ENCODE measurements around the gene PTPRM. TPM values are rescaled to one million over a fixed set of nuclear protein-coding genes. Genes with fewer than 3 reads are reported as not detected.

PTPRM gene
- total RNA-seq, 1 experiment from 2014 or later = 14.5 TPM

DNA sequence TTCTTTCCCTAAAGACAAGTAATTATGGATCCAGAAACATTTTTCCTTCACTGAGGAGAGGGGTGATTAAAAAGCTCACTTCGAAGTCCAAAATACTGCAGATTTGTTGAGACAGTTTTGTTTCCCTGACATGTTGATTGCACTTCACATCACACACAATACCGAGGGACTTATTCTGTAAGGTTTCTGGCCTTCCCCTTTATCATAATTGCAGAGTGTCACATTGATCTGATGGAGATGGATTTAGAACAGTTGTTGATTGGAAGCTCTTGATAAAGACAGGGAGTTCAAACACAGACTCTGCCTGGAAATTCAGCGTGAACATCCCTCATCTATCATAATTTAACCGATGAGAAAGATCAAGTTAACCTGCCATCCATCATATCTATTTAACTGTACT is 163.6 kb downstream of the PTPRM start (continued):
- TF ChIP-seq, protein P1, sequence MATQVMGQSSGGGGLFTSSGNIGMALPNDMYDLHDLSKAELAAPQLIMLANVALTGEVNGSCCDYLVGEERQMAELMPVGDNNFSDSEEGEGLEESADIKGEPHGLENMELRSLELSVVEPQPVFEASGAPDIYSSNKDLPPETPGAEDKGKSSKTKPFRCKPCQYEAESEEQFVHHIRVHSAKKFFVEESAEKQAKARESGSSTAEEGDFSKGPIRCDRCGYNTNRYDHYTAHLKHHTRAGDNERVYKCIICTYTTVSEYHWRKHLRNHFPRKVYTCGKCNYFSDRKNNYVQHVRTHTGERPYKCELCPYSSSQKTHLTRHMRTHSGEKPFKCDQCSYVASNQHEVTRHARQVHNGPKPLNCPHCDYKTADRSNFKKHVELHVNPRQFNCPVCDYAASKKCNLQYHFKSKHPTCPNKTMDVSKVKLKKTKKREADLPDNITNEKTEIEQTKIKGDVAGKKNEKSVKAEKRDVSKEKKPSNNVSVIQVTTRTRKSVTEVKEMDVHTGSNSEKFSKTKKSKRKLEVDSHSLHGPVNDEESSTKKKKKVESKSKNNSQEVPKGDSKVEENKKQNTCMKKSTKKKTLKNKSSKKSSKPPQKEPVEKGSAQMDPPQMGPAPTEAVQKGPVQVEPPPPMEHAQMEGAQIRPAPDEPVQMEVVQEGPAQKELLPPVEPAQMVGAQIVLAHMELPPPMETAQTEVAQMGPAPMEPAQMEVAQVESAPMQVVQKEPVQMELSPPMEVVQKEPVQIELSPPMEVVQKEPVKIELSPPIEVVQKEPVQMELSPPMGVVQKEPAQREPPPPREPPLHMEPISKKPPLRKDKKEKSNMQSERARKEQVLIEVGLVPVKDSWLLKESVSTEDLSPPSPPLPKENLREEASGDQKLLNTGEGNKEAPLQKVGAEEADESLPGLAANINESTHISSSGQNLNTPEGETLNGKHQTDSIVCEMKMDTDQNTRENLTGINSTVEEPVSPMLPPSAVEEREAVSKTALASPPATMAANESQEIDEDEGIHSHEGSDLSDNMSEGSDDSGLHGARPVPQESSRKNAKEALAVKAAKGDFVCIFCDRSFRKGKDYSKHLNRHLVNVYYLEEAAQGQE (IDR thresholded peaks at IDR 0.05; ENCODE audit: low read depth) = no peak
- no peak for TF ChIP-seq EZH2phosphoT487 (IDR thresholded peaks at IDR 0.05; ENCODE audit: borderline replicate concordance)
- TF ChIP-seq MAX (IDR thresholded peaks at IDR 0.05) = no peak
- no peak for TF ChIP-seq YY1 (IDR thresholded peaks at IDR 0.05; ENCODE audit: extremely low read depth, insufficient replicate concordance, low read depth, low read length)
- TF ChIP-seq RAD21 (IDR thresholded peaks at IDR 0.05; ENCODE audit: low read depth) = no peak
- TF ChIP-seq CTCF (IDR thresholded peaks at IDR 0.05 in 2 of 3, conservative IDR thresholded peaks at IDR 0.05 in 1 of 3; ENCODE audit: borderline replicate concordance in 1 of 3, insufficient read depth in 1 of 3, low read depth in 2 of 3, low read length in 2 of 3) = no peak
- no peak for TF ChIP-seq FOSL1 (IDR thresholded peaks at IDR 0.05; ENCODE audit: low read depth)
- no peak for TF ChIP-seq JUND (IDR thresholded peaks at IDR 0.05)
- TF ChIP-seq TCF7L2 (IDR thresholded peaks at IDR 0.05; ENCODE audit: borderline replicate concordance, extremely low read depth, insufficient read depth, insufficient read length) = no peak
- no peak for TF ChIP-seq SRF (IDR thresholded peaks at IDR 0.05; ENCODE audit: low read depth)
- no peak for TF ChIP-seq ELF1 (IDR thresholded peaks at IDR 0.05; ENCODE audit: borderline replicate concordance, low read depth)

Data from HCT116 (cell line).